Fibroblast of the conjunctiva (primary cell): ENCODE results near the gene KCNAB1.

Experiments used
- DNase-seq: peaks from one replicate; pipeline ENCODE4 v3.0.0-alpha.2; 2010; ENCODE audit warnings: low read depth

KCNAB1 gene

DNA sequence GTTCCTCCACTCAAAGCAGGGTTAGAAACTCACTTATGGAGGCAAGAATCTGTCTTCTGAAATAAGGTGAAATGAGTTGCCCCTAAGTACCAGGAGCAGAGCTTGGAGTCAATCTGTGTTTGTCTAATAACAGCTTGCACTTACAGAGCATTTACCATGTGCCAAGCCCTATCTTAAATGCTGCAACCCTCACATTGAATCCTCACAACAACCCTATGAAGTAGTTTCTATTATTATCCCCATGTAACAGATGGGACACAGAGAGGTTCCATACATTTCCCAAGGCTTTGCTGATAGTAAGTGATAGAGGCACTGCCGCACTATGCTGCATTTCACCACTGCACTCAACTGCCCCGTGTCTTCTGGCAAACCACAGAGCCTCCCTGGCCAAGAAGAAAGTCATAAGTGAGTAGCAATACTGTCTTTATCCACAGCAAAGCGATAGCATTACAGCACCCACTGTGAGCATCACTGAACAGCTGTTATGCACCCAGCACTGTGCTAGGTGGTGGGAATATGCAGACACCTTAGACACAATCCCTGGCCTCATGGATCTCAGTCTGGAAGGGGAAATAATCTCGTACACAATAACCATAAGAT lies 293.0 kb downstream of the KCNAB1 start:
- no peak for DNase-seq

DNA sequence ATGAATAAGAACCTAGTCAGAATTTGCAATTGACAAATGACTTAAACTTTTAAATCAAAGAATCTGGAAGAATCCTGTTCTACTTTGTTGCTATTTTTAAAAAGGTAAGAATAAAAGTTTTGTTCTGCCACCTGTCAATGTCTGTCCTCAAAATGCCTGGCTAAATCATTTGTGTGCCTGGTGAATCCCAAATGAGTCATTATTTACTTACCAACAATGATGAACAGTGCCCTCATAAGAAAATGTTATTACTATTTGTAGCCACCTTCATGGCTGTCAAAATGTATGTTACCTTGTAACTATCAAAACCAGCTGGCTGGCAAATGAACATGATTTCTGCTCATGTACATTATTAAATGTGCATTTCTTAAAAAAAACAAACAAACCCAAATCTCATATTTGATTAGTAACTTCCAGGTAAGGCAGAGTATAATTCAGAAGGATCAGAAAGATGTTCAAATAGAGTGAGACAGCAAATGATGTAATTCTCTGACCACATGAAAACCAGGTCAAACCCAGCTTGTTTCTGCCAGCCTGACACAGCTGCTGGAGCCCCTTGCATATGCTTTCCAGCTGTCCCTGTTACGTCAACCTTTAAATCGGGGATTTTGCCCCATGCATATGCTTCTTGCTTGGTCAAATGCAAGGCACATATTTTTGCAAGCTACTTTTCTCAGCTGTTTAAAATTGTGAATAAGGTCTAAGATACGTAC lies 296.6 kb downstream of the KCNAB1 start:
- no peak for DNase-seq

DNA sequence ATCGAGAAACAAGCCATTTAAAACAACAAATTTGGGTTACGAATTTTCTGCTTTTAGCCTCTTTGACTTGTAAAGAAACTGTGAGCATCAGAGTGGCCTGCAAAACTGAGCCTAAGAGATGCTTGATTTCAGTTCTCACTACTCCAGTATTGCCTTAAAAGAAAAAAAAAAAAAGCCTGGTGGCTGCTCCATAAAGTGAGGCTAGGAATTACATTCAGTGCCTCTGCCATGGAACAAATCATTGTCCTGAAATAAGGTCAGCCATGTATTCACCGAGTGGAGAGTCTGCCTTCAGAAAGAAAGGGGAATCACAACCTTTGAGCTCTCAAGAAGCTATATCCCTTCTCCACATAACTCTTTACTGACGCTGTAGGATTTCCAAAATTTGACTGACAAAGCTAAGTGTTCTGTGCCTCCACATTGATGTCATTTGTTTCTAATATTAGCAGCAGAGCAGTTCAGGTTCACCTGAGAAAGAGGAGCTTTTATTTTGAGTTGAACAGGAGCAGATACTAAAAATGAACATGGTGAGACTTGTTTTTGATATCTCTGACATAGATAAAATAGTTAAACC lies 297.3 kb downstream of the KCNAB1 start:
- no peak for DNase-seq

DNA sequence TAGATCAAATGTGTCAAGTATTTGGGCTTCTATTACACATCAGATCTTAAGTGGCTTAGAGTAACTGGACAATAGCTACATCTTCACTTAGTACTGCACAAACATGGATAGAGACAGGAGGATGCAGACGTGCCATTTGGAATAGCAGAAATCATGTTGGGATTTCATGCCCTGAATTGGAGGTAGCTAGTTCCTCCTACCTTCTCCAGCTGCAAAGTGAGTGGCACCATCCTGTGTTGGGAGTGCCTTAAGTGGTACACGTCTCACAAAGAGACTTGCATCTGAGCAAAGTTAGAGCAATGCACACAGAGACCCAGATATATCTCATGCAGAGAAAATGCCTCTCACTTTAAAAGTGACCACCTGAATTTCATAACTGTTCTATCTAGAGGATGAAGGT lies 298.1 kb downstream of the KCNAB1 start:
- no peak for DNase-seq

DNA sequence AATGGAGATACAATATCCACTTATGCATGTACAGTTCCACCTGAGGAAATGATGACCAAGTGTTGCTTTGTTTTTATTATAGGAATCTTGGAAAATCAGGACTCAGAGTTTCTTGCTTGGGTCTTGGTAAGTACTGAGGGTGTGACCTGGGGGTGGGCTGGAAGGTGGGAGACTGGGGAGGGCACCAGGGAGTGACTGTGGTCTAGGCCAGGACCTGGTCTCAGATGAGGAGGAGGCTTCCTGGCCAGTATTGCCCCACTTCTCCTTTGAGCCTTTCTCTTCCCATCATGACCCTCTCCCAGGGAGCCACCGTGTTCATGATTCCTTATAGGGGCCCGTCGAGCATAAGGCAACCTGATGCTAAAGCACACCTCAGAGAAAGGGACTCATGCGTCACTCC lies 301.2 kb downstream of the KCNAB1 start:
- no peak for DNase-seq

DNA sequence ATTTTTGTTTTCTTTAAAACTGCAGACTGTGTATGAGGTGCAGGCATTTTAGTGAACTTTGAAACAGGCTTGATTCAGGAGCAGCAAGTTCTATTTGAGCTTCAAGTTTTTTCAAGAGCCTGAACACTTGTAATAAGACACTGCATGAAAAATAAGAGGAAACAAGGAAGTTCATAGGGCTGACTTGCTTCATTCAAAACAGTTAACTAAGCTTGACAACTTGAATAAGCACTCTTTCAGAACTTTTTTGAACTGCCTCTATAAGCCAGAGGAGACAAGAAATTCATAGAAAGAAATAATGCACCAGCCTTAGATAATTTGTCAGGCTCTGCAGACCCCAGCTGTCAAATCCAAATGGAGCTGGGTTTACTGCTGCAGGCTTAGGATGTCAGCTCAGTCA lies 304.4 kb downstream of the KCNAB1 start:
- no peak for DNase-seq

DNA sequence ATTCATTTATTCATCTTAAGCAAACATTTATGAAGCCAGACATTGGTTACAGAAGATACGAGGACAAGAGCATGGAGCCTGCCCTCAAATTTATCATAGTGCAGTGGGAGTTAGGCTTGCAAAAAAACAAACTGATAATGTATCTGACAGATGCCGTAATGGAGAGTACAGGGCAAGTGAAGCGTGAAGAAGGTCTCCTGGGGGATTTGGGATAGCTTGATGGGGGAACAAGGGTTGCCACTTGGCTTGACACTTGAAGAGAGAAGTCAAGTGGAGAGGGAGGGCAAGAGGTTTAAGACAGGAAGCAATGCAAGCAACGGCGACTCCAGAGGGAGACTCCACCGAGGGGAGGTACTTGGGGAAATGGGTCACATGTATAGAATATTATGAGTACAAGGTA lies 305.3 kb downstream of the KCNAB1 start:
- DNase-seq, result no peak

DNA sequence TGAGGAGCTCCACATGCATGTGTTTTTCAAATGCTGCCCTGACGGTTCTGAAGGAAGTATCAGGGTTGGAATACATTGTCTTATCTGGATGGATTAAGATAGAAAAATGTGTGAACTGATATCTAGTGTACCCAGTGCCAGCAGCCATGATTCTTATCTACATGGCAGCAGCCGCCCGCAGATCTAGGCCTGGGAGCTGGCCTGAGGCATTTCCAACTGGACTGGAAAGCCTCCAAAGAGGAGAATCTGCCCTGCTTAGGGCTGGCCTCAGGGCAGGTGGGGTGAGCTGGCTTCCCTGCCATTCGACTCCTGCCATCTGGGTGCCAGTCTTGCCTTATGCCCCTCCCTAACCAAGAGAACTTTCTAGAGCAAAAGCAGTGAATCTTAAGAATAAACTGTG lies 308.7 kb downstream of the KCNAB1 start:
- no peak for DNase-seq

DNA sequence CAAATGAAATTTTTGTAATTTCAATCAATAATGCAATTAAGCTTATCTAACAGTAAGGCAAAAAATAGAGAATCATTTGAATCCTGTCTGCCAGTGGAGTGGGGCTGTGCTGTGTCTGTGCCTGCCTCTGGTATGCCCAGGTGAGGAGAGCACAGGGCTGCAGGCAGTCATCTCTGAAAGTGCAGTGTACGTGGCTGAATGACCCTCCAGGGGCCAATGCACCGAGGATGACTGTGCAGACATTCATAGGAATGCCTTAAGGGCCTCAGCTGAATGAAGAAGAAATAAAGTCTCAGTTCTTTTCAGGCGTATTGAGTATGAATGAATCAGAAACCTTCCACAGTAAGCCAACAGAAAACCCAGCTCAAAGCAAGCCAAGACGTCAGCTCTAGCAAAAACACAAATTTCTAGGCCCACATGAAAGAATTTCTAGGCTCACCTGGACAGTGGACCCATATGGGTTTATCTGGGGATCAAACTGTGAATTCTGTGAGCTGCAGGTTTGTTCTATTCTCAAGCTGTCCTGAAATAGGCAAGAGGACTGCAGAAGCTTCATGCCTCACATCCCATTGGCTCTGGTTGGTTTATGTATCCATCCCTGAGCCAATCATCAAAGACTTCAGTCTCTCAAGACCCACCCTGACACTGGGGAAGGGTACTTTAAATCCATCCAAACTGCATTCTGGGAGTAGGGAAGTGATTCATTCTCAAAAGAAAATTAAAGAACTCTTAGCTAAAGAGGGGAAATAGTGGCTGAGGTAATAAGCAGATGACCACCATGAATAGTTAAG lies 311.2 kb downstream of the KCNAB1 start:
- no peak for DNase-seq

DNA sequence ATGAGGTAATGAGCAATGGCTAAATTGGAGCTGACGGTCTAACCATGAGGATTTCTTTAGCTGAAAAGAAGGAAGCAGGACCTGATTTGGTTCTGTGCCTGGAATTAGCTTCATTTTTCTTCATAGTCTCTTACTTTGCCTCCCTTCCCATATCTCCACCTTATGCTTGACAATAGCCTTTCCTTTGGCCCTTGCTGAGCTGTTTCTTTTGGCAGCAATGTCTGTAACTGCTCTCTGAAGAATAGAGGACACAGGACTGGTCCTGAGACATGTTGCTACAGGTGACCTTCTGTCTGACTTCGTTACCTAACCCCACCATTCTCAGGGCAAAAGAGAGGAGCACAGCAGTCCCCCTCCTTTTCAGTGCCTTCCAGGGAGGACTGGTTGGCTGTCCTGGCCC lies 312.2 kb downstream of the KCNAB1 start:
- no peak for DNase-seq

DNA sequence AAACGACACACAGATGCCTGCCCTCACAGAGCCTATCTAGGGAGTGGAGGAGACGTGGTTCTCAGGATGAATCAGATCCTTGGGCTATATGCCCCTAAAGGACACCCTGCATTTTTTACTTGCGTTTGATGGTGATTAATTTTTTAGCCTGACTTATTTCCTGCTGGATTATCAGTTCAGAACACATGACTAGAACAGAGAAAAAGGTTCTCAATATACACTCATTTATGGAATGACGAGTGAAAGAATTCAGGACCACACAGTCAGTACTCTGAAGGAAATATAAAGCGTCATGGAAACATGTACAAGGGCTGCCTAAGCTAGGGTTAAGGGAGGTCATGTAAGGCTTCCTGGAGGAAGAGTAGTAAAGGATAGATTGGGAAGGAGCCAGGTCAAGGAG lies 312.8 kb downstream of the KCNAB1 start:
- DNase-seq, result no peak

DNA sequence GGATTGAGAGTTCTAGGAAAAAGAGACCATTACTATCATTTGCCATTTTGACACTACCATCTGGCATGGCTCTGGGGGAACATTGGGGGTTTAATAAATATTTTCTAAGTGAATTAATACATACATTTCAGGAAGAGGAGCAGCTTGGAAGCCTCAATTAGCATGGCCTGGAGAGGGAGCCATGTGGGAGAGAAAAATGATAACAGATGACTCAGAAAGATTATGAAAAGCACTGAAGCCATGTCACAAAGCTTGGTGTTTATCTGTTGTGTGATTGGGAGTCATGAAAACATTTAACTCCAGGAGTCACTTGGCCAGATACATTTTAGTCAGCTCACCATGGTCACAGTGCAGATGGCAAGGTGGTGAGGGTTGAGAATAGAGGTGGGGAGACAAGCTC lies 313.5 kb downstream of the KCNAB1 start:
- DNase-seq, result no peak

DNA sequence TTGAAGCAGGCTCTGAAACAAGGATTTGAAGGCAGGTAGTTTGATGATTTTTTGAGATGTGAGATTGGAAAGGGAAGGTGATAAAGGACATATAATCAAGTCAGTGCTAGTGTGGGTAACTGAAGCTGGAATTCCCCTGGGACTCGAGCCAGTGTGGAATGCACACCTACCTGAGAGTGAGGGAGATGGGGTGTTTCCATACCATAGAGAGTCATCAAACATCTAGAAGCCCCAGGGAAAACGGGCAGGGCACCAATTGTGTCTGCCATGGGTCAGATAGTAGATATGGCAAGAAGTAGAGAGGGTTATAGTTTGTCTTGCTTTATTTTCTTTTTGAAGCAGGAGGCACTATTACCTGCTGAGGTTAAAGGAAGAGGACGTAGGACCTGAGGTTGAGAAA lies 314.5 kb downstream of the KCNAB1 start:
- DNase-seq, result no peak

DNA sequence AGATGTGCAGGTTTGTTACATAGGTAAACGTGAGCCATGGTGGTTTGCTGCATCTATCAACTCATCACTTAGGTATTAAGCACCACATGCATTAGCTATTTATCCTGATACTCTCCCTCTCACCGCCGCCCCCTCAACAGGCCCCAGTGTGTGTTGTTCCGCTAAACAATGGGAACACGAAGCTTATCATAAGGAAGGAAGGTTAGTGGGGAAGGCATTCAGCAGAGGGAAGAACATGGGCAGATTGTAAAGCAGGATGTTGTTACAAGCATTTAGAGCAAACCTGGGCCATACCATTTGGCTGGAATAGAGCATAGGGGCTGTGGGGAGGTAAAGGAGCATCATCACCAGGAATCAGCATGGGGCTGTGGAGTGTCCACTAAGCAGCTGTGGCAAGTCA lies 322.7 kb downstream of the KCNAB1 start:
- DNase-seq, result no peak

DNA sequence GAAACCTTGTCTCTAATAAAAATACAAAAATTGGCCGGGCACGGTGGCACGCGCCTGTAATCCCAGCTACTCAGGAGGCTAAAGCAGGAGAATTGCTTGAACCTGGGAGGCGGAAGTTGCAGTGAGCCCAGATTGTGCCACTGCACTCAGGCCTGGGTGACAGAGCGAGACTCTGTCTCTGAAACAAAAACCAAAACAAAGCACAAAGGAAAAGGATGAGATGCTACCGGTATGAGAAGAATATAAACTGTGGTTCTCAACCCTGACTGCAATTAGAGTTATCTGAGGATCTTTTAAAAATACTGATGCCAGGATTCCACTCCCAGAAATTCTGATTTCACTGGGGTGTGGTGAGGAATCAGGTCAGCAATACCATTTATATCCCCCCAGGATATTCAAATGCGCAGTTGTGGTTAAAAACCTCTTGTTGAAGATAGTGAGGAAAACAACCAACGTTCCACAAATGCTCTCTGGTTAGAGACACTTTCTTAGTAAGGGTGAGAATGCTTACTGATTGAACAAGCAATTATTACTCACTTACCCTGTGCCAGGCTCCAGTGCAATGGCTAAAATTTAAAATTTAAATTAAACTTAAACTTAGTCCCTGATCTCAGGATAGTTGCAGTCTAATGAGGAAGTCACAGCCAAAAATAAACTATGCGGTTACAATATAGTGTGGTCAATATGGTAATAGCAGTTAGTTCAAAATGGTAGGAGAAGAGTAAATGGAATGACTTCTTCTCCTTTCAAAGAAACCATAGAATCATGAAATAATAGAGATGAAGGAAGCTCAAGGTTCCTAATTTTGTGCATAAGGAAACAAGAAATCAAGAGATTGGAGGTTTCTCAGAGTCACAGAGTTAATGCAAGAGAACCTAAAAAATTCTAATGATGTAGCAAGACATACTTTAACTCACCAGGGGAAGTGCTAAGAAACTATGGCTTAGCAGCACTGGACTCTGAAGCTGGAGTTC lies 325.0 kb downstream of the KCNAB1 start:
- DNase-seq, result no peak

DNA sequence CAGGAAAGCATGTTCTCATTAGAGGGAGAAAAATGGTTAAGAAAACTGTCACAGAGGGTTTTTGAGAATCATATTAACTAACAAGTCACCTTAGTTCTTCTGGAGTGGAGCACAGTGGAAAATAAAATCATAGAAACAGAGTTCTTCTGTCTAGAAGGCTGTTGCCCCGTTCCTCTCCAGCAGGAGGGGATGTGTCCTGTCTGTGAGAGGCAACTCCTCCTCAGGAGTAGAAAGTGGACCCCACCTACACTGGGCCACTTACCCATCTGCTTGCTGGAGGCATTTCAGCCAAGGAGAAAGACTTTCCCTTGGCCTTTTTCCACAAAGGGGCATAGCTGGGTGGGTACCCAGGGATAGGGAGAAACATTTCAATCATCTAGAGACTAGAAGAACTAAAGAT lies 327.9 kb downstream of the KCNAB1 start:
- peak; percentile 9 for DNase-seq

DNA sequence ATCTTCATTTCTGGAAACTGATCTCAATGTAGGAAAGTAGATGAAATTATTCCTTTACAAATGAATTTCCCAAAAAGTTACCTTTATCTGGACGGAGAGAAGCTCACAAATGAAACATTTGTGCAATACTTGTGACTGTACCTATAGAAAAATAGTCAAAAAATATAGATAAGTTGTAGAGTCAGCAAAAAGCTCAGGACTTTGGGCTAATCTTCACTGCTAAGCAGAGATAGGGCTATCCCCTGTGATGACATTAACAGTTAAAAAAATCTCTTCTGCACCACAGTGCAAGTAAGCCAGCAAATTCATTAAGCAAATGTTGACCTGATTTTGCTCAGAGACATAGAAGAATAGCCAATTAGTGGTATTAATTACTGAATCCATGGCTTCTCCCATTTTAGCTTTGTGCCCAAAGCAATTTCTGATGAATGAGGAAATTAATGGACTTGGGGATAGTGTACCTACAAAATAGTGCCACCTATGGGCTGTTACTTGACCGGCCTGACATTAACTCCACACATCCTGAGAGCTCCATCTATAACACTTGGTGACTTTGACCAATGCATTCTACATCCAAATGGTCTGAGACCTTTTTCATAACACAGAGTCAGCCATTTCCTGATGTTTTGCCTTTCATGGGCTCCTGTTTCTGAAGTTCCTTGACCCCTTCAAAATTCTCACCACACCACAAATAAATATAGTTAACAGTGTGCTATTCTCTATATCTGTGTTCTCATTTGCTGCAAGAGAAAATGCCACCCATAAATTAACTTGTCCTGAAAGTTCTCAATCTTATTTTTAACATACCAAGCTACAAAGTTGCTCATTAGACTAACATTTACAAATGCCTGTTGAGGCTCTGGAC lies 329.6 kb downstream of the KCNAB1 start:
- DNase-seq, result peak; percentile 13

DNA sequence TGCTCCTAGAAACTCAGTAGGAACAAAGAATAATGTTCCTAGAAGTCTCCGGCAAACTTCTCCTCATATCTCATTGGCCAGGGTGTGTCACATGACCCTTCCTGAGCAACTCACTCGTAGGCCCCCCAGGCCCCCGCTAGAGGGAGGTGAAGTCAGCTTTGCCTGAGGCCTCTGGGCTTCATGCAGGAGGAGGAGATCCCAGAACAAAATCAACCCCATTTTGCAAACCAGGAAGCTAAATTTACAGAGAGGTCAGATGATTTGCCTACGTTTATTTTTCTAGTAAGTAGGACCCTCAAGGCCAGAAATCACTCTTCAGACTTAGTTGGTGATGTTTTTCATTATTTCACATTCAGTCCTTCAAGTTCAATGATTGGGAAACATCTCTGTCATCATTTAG lies 335.5 kb downstream of the KCNAB1 start:
- DNase-seq, result no peak

DNA sequence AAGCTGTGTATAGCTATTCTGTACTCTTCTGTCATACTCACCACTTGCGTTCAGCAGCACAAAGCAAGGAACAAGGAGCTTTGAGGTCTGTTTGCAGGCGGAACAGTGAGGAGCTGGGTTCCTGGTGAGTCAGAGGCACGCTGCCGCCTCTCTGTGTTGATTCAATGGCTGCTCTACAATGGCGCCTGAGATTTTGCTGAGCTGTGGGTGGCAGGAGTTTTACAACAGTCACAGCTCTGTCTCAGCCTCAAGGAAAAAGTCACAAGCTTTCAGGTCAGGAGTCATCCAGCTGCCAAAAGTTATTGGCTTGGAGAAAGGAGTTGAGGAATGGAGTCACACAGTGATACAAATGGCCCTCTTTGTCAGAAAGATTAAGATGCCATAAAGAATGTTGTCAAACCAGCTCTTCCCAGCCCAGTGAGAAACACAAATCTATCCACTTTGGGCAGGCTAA lies 336.4 kb downstream of the KCNAB1 start:
- DNase-seq, result no peak

DNA sequence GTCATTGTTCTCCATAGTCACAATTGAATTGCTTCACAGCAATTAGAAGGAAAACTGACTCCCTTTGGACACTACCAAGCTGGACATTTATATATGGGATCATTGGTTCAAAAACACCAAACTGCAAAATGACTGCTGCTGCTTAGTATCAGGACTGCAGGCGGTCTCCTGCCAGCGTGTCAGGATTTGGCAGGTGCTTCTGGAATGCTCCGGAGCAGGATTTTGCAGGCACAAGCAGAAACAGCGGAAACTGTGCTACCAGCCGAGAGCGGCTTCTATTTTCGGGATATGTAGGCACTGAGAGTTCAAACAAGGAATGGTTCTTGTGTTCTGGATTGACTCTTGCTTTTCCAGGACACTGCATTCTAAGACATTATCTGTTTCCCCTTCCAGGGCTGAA lies 339.1 kb downstream of the KCNAB1 start:
- no peak for DNase-seq

DNA sequence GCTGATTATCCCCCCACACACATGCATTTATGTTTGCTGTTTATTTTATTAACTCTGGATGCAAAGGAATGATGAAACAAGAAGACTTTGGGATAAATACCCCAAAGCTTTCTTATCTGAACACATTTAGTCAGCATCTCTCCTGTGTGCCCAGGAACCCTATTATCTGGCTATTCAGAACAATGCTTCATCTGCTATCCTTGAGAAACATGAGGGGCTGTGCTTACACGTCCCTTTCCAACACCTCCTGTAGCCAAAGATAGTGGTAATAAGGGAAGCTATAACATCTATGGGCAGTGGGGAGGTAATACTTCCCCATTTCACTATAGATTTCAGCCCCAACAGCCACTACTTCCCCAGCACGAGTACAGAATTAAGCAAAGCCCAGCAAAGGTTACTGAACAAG lies 339.8 kb downstream of the KCNAB1 start:
- DNase-seq, result no peak
